Measurements from ENCODE around the gene FEN1.

- TF ChIP-seq EZH2 (IDR thresholded peaks at IDR 0.05; ENCODE audit: low read length, missing control alignments) = no peak
- TF ChIP-seq CTCF (conservative IDR thresholded peaks at IDR 0.05 in 1 of 2, IDR thresholded peaks at IDR 0.05 in 1 of 2; ENCODE audit: low read depth in 1 of 2, low read length in 2 of 2) = no peak
These were observed 36.1 kb upstream of the FEN1 start for GRCh38 chr11:61756452-61757212.

All from fibroblast of lung (primary cell).